Cardiac fibroblast (primary cell): ENCODE measurements around the gene CFAP99.
A peak's percentile ranks its signal among the peaks of the same experiment; 100 is the strongest.

ENCODE experiments used
- DNase-seq, 2 donors: peaks; one replicate each; pipeline versions ENCODE4 v3.0.0 to v3.0.0-alpha.2; 2010; ENCODE audit warnings: low read depth in 2 of 2
- H3K4me3 ChIP-seq, 2 donors: replicated peaks in 1 of 2; 1 replicate in 1 of 2; 2 replicates in 1 of 2; pipeline ENCODE4 v1.5.1; 2011; ENCODE audit warnings: low read depth in 2 of 2, low read length in 2 of 2, mild to moderate bottlenecking in 2 of 2, moderate library complexity in 1 of 2
- CTCF ChIP-seq: IDR thresholded peaks from one replicate; pipeline ENCODE4 v1.5.1; 2011; ENCODE audit warnings: low read depth, mild to moderate bottlenecking, low read length, inconsistent platforms

Gene CFAP99

GRCh38 chr4:2485956-2486355 is 67.2 kb downstream of the CFAP99 start:
- no peak overlapping the region for H3K4me3 ChIP-seq
- no peak for TF ChIP-seq CTCF

GRCh38 chr4:2486981-2487380 is 68.2 kb downstream of the CFAP99 start:
- no peak overlapping the region for H3K4me3 ChIP-seq
- TF ChIP-seq CTCF = no peak
- DNase-seq = no peak

More at GRCh38 chr4:2485956-2486355, 67.2 kb downstream of the CFAP99 start:
- DNase-seq = no peak

- no peak for TF ChIP-seq CTCF
- no peak overlapping the region for H3K4me3 ChIP-seq
Measured at GRCh38 chr4:2487632-2488031, 68.9 kb downstream of the CFAP99 start.

GRCh38 chr4:2489081-2489805 is 70.5 kb downstream of the CFAP99 start:
- TF ChIP-seq CTCF = no peak
- DNase-seq = no peak
- H3K4me3 ChIP-seq = no peak overlapping the region

More at GRCh38 chr4:2487632-2488031, 68.9 kb downstream of the CFAP99 start:
- no peak for DNase-seq

- no peak for TF ChIP-seq CTCF
- H3K4me3 ChIP-seq = no peak overlapping the region
- peak; percentile 17 to 67 for DNase-seq
Measured at GRCh38 chr4:2489841-2490552, 71.2 kb downstream of the CFAP99 start.

GRCh38 chr4:2492970-2493369 is 74.2 kb downstream of the CFAP99 start:
- H3K4me3 ChIP-seq = no peak overlapping the region
- no peak for DNase-seq
- TF ChIP-seq CTCF = no peak
